Thoracic aorta (tissue), 2 donors: Measurements from ENCODE around the gene ARL3. TPM values are rescaled to one million over a fixed set of nuclear protein-coding genes. Genes with fewer than 3 reads are reported as not detected.
"Not testable (repeated sequence)": the region's sequence is repeated elsewhere in the genome, so short reads cannot be mapped to it uniquely, and the experiment has no call there.

Experiments
- ATAC-seq: fragments of 150-250 bp; one replicate; pipeline ENCODE4 v1.8.0; 2017; ENCODE audit warnings: low read depth; ENCODE audit not compliant: insufficient number of reproducible peaks, low FRiP score
- DNase-seq: peaks from one replicate; pipeline ENCODE4 v3.0.0-alpha.2; 2020; ENCODE audit warnings: low spot score
- H3K27ac ChIP-seq, 2 donors: fragments of 200-600 bp; sonication (generic); 1 replicate in 1 of 2; 2 replicates in 1 of 2; pipeline ENCODE4 v1.5.1; 2016; ENCODE audit warnings: mild to moderate bottlenecking in 2 of 2, moderate library complexity in 2 of 2
- H3K27me3 ChIP-seq: fragments of 200-600 bp; sonication (generic); replicated peaks from 2 replicates; pipeline ENCODE4 v1.6.0; 2016; ENCODE audit warnings: mild to moderate bottlenecking; ENCODE audit not compliant: insufficient read depth
- H3K36me3 ChIP-seq: fragments of 200-600 bp; sonication (generic); one replicate; pipeline ENCODE4 v1.5.1; 2016
- H3K4me1 ChIP-seq, 2 donors: fragments of 200-600 bp; sonication (generic); 1 replicate in 1 of 2; 2 replicates in 1 of 2; pipeline versions ENCODE4 v1.5.1 to v1.6.0; 2016; ENCODE audit warnings: low read depth in 2 of 2, mild to moderate bottlenecking in 1 of 2; ENCODE audit not compliant: control insufficient read depth in 1 of 2
- H3K4me3 ChIP-seq: fragments of 200-600 bp; sonication (generic); 2 replicates; pipeline ENCODE4 v1.5.1; 2016; ENCODE audit warnings: mild to moderate bottlenecking
- H3K9me3 ChIP-seq: fragments of 200-600 bp; sonication (generic); 2 replicates; pipeline ENCODE4 v1.5.1; 2016
- CTCF ChIP-seq: fragments of 200-600 bp; sonication (generic); IDR thresholded peaks from one replicate; pipeline ENCODE4 v1.5.1; 2019; ENCODE audit warnings: antibody characterized with exemption
- total RNA-seq, 2 donors: library from RNA; depleted of rRNA; stranded (reverse); fragments of >200 nt; gene quantifications; one replicate each; pipeline versions ENCODE4 v1.1.0 to v1.2.3, GENCODE V29; 2016

Gene ARL3
- total RNA-seq, 2 donors from 2014 or later = 5.1 to 8.8 TPM

- no peak for TF ChIP-seq CTCF
- DNase-seq (peak; percentile 94), ATAC-seq (peak; percentile 95)
Measured at GRCh38 chr10:102743588-102744373, 29.6 kb upstream of the ARL3 start, which contains the start of gene WBP1L. Gene WBP1L, plus strand, starts transcription at chr10:102743948. Its CDS starts 106 bp downstream, at chr10:102744054.

GRCh38 chr10:102743078-102743587 is 28.9 kb upstream of the ARL3 start:
- ATAC-seq (no peak), DNase-seq (no peak)
- Histone ChIP-seq H3K27ac (peak overlapping the region; percentile 15 to 94), H3K27me3 (no peaks in the 10 kb centered on the region), H3K4me3 (peak overlapping the region; percentile 95), H3K36me3 (no peaks in the 10 kb centered on the region), H3K4me1 (peaks cover 27 to 67% of the 10 kb centered on the region in 2 donors), H3K9me3 (no peaks in the 10 kb centered on the region)
- TF ChIP-seq CTCF = no peak

More at GRCh38 chr10:102743588-102744373, 29.6 kb upstream of the ARL3 start, which contains the start of gene WBP1L:
- Histone ChIP-seq H3K4me3 (peak within 1 kb of the TSS; percentile 95), H3K36me3 (no peaks in the 10 kb centered on the region), H3K4me1 (peaks cover 27 to 69% of the 10 kb centered on the region in 2 donors), H3K9me3 (no peaks in the 10 kb centered on the region), H3K27me3 (no peaks in the 10 kb centered on the region), H3K27ac (peak within 1 kb of the TSS; percentile 94 to 98)

- H3K27ac ChIP-seq = peak overlapping the region; percentile 15 to 94
- not testable (repeated sequence) for H3K27me3 ChIP-seq, DNase-seq, H3K9me3 ChIP-seq, ATAC-seq, H3K4me3 ChIP-seq, H3K36me3 ChIP-seq
- H3K4me1 ChIP-seq = peaks cover 27 to 65% of the 10 kb centered on the region in 2 donors
Measured at GRCh38 chr10:102742313-102742712, 28.1 kb upstream of the ARL3 start.

GRCh38 chr10:102741726-102742237 is 27.6 kb upstream of the ARL3 start:
- TF ChIP-seq CTCF = no peak
- H3K4me3 ChIP-seq = no peak overlapping the region
- no peaks in the 10 kb centered on the region for H3K27me3 ChIP-seq
- peak overlapping the region; percentile 44 to 94 for H3K27ac ChIP-seq
- peaks cover 27 to 61% of the 10 kb centered on the region in 2 donors for H3K4me1 ChIP-seq
- no peaks in the 10 kb centered on the region for H3K36me3 ChIP-seq
- no peaks in the 10 kb centered on the region for H3K9me3 ChIP-seq
- DNase-seq (no peak), ATAC-seq (no peak)

- Histone ChIP-seq H3K4me3 (no peak overlapping the region), H3K9me3 (no peaks in the 10 kb centered on the region), H3K4me1 (peaks cover 16 to 46% of the 10 kb centered on the region in 2 donors), H3K27ac (peak overlapping the region; percentile 44 to 94), H3K36me3 (no peaks in the 10 kb centered on the region), H3K27me3 (no peaks in the 10 kb centered on the region)
- ATAC-seq (no peak), DNase-seq (no peak)
- TF ChIP-seq CTCF = no peak
Measured at GRCh38 chr10:102740229-102740628, 26.0 kb upstream of the ARL3 start.
